ENCODE results near the gene C16orf46.
"Not testable (repeated sequence)": the region's sequence is repeated elsewhere in the genome, so short reads cannot be mapped to it uniquely, and the experiment has no call there.

C16orf46 gene, protein sequence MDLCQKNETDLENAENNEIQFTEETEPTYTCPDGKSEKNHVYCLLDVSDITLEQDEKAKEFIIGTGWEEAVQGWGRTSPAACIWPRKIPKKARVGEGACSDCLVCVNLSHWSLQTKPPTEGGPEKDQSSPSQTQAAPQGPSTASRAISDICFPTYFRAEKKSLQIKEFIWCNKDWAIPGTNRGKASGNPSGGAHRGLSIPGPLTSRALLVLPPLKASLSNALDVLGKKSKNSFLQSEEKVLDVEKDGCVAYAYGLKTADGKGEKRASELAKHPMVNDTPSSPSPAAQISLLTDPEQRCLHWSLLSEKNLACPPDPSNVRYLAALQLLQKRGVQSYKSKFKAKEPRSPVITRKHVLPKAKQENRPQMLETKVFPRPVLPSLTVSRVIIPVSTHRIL

GRCh38 chr16:81077076-81077940, at the start of gene C16orf46:
Gene C16orf46 (minus strand): TSS chr16:81077238. CDS start chr16:81063955, 13,283 bp downstream.
- DNase-seq (ENCODE audit: low read depth, low spot score), result peak; percentile 99

- no peak for DNase-seq (ENCODE audit: low read depth, low spot score)
Measured at GRCh38 chr16:81123092-81123852, 46.2 kb upstream of the C16orf46 start.

DNA sequence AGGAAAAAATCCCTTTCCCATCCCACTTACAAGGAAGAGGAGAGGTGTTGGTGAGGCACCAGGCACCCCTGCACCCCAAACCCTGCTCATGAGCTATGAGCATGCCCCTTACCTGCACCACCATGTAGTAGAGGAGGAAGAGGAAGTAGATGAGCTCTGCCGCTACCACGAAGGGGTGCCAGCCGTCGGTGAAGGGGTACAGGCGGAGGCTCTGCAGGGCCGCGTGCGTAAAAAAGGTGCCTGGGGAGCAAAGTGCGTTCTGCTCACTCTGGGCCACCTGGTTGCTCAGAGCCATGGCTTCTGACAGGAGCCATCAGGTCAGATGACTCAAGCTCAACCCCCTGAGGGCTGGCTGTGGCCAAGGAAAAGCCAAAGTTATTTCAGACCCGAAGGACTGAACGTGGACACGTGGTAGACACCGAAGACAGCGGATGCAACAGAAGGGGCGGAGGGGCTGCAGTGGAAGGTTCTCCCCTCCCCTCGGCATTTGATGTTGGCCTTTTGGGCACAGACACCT, 44.5 kb upstream of the C16orf46 start:
- no peak for DNase-seq (ENCODE audit: low read depth, low spot score)

DNA sequence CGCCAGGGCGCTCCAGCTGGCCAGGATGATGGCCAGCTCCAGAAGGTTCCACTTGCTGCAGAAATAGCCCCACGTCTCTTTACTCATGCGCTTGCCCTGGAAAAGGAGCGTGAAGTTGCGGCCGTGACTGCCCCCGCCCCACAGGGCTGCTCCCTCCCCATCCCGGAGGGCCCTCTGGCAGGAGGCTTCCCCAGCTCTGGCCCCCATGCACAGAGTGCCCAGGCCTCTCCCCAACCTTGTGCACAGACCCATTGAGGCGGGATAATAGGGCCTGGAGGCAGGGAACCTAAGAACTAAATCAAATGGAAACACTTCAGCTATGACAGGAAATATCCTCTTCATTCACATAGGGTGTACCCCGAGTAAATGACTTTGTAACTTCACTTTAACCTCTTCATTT, 40.4 kb upstream of the C16orf46 start:
- no peak for DNase-seq (ENCODE audit: low read depth, low spot score)

DNA sequence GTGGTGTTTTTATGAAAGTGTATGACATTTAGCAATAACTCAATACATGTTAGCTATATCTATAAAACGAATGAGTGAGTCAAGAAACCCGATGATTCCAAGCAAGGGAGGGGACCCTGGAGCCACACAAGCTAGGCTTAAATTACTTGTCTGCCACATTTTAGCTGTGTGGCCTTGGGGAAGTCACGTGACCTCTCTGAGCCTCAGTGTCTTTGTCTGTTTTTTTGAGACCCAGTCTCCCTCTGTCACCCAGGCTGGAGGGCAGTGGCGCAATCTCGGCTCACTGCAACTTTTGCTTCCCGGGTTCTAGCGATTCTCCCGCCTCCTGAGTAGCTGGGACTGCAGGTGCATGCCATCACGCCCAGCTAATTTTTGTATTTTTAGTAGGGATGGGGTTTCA, 39.2 kb upstream of the C16orf46 start:
- DNase-seq (ENCODE audit: low read depth, low spot score), result no peak

- DNase-seq (ENCODE audit: low read depth, low spot score), result no peak
Measured at GRCh38 chr16:81112453-81112852, 35.4 kb upstream of the C16orf46 start.

DNA sequence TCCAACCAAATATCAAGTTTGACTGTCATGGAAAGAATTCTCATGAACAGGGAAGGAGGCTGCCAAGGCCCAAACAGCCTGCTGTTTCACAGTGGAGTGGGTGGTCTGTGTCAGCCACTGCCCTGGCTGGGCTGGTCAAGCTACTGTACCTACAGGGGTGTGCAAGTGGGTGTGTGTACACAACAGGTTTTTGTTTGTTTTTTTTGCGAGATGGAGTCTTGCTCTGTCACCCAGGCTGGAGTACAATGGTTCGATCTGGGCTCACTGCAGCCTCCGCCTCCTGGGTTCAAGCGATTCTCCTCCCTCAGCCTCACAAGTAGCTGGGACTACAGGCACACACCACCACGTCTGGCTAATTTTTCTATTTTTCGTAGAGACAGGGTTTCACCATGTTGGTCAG, 32.2 kb upstream of the C16orf46 start:
- not testable (repeated sequence) for DNase-seq (ENCODE audit: low read depth, low spot score)

- DNase-seq (ENCODE audit: low read depth, low spot score), result no peak
Measured at GRCh38 chr16:81107511-81107910, 30.5 kb upstream of the C16orf46 start.

- no peak for DNase-seq (ENCODE audit: low read depth, low spot score)
Measured at GRCh38 chr16:81106826-81107503, 29.9 kb upstream of the C16orf46 start.

- DNase-seq (ENCODE audit: low read depth, low spot score), result no peak
Measured at GRCh38 chr16:81105946-81106345, 28.9 kb upstream of the C16orf46 start.

- DNase-seq (ENCODE audit: low read depth, low spot score), result no peak
Measured at GRCh38 chr16:81101702-81102101, 24.7 kb upstream of the C16orf46 start.

- no peak for DNase-seq (ENCODE audit: low read depth, low spot score)
Measured at GRCh38 chr16:81099958-81100357, 22.9 kb upstream of the C16orf46 start.

DNA sequence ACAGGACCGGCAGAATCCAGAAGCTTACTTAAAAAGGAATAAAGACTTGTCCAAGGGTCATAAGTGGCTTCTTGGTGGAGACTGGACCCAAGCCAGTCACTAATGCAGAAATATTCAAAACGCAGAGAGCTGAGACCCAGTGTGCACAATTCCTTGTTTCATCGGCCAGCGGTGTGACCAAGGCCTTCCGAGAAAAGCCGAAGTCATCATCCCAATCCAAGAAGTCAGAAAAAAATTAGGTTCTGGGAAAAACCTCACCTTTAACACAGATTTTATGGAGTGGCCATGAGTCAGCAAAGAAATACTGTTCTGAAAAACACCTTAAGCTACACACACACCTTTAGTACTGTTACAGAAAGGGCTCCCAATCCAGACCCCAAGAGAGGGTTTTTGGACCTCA, 20.2 kb upstream of the C16orf46 start:
- no peak for DNase-seq (ENCODE audit: low read depth, low spot score)

- DNase-seq (ENCODE audit: low read depth, low spot score), result no peak
Measured at GRCh38 chr16:81096715-81097208, 19.7 kb upstream of the C16orf46 start.

GRCh38 chr16:81095953-81096714, 19.1 kb upstream of the C16orf46 start, which contains the start of gene GCSH:
Gene GCSH (minus strand): TSS chr16:81096395. CDS start chr16:81096278, 117 bp downstream.
- peak; percentile 99 for DNase-seq (ENCODE audit: low read depth, low spot score)

- no peak for DNase-seq (ENCODE audit: low read depth, low spot score)
Measured at GRCh38 chr16:81095653-81095952, 18.6 kb upstream of the C16orf46 start.

DNA sequence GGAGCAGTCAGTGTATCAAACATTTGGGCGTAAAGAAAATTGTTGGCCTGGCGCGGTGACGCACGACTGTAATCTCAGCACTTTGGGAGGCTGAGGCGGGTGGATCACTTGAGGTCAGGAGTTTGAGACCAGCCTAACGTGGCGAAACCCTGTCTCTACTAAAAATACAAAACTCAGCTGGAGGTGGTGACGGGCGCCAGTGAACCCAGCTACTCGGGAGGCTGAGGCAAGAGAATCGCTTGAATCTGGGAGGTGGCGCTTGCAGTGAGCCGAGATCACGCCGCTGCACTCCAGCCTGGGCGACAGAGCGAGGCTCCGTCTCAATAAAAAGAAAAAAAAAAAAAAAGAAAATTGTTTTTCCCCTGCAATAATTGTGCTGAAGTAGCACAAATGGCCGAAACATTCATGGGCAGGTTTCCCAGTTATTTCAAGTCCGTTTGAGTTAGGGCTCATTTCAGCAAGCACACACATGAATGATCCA, 17.8 kb upstream of the C16orf46 start:
- DNase-seq (ENCODE audit: low read depth, low spot score), result peak; percentile 33

- no peak for DNase-seq (ENCODE audit: low read depth, low spot score)
Measured at GRCh38 chr16:81088836-81089235, 11.8 kb upstream of the C16orf46 start.

DNA sequence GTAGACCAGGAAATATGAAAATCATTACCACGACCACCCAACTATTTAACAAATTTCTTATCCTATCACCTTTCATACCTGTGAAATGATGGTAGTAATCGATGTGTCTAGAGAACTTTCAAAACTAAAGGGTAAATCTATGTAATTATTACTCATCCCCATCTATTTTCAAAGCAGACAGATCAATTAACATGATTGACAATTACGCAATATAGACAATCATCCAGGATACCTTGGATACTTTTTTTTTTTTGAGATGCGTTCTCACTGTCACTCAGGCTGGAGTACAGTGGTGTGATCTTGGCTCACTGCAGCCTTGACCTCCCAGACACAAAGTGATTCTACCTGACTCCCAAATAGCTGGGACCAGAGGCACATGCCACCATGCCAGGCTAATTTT, 4.0 kb upstream of the C16orf46 start:
- DNase-seq (ENCODE audit: low read depth, low spot score), result no peak

- no peak for DNase-seq (ENCODE audit: low read depth, low spot score)
Measured at GRCh38 chr16:81080233-81080632, 3.2 kb upstream of the C16orf46 start.
